Measurements from ENCODE around the gene POLR1E. TPM values are rescaled to one million over a fixed set of nuclear protein-coding genes. Genes with fewer than 3 reads are reported as not detected.

POLR1E gene
- total RNA-seq, 4 donors from 2014 or later = 16.7 to 22.3 (median 17.6) TPM

DNA sequence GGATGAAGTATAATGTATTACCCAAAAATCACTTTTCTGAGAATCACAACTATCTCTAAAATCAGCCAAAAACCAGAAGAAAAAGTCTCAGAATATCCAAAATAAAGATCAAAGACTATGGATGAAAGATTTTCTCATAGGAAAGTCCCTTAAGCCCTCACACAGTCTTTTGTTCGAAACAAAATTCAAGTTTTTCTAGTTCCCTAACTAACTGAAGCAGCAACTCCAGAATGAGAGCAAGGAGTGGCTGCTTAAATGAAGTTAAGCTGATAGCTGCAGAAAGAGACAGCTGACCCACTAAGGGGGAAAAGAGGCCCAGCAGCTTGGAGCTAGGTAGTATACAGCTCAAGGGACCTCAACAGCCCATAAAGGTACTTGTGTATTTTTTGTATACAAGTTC is 28.9 kb upstream of the POLR1E start:
- TF ChIP-seq, protein P1, sequence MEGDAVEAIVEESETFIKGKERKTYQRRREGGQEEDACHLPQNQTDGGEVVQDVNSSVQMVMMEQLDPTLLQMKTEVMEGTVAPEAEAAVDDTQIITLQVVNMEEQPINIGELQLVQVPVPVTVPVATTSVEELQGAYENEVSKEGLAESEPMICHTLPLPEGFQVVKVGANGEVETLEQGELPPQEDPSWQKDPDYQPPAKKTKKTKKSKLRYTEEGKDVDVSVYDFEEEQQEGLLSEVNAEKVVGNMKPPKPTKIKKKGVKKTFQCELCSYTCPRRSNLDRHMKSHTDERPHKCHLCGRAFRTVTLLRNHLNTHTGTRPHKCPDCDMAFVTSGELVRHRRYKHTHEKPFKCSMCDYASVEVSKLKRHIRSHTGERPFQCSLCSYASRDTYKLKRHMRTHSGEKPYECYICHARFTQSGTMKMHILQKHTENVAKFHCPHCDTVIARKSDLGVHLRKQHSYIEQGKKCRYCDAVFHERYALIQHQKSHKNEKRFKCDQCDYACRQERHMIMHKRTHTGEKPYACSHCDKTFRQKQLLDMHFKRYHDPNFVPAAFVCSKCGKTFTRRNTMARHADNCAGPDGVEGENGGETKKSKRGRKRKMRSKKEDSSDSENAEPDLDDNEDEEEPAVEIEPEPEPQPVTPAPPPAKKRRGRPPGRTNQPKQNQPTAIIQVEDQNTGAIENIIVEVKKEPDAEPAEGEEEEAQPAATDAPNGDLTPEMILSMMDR (IDR thresholded peaks at IDR 0.05 in 4 of 5, conservative IDR thresholded peaks at IDR 0.05 in 1 of 5) = no peak
- no peak for TF ChIP-seq POLR2A (IDR thresholded peaks at IDR 0.05)
- in situ Hi-C loops (cut with MboI; ENCODE audit: low sequenced_read_pairs in 4 of 4) = loop anchor here in 1 of 4 donors (25.0 kb wide), 1 partner anchor 605 kb away; the partner anchor contains the start of gene SHB
- DNase-seq (no peak), ATAC-seq (no peak)
- H3K27ac ChIP-seq = no peak overlapping the region
- H3K9me3 ChIP-seq = no peaks in the 10 kb centered on the region
- no peaks in the 10 kb centered on the region for H3K36me3 ChIP-seq
- H3K4me3 ChIP-seq = no peak overlapping the region
- intact Hi-C loops (cut with DNase I; ENCODE audit: low total_unique reads) = no loop called here
- H3K27me3 ChIP-seq = no peaks in the 10 kb centered on the region
- H3K4me1 ChIP-seq = peaks cover 13 to 34% of the 10 kb centered on the region in 2 donors

- in situ Hi-C loops (cut with MboI; ENCODE audit: low sequenced_read_pairs in 4 of 4) (loop anchor here in 2 of 4 donors (10.0 to 25.0 kb wide), 3 partner anchors 49 to 598 kb away; partner anchors contain the start of genes SHB (in 1 of the 2) and TOMM5 (in 1 of the 2)), intact Hi-C loops (cut with DNase I; ENCODE audit: low total_unique reads) (loop anchor here (2.0 to 10.0 kb wide), 2 partner anchors 41 to 339 kb away; partner anchors contain the start of genes GRHPR and ZCCHC7)
- Histone ChIP-seq H3K4me3 (peak overlapping the region; percentile 70 to 92 (median 90)), H3K9me3 (no peaks in the 10 kb centered on the region), H3K4me1 (peaks cover 26 to 27% of the 10 kb centered on the region in 2 donors), H3K27me3 (no peaks in the 10 kb centered on the region), H3K36me3 (no peaks in the 10 kb centered on the region), H3K27ac (peak overlapping the region; percentile 91 to 100 (median 97))
- ATAC-seq (no peak), DNase-seq (no peak)
- no peak for TF ChIP-seq POLR2A (IDR thresholded peaks at IDR 0.05)
- TF ChIP-seq, protein P1 (IDR thresholded peaks at IDR 0.05 in 4 of 5, conservative IDR thresholded peaks at IDR 0.05 in 1 of 5) = no peak
These were observed 21.7 kb upstream of the POLR1E start for GRCh38 chr9:37464006-37464405.

- peaks cover 26 to 27% of the 10 kb centered on the region in 2 donors for H3K4me1 ChIP-seq
- no peaks in the 10 kb centered on the region for H3K36me3 ChIP-seq
- H3K27me3 ChIP-seq = no peaks in the 10 kb centered on the region
- ATAC-seq (peak; percentile 39 to 42), DNase-seq (peak; percentile 62 to 82)
- TF ChIP-seq, protein P1 (IDR thresholded peaks at IDR 0.05 in 4 of 5, conservative IDR thresholded peaks at IDR 0.05 in 1 of 5) = no peak
- TF ChIP-seq POLR2A (IDR thresholded peaks at IDR 0.05) = peak; percentile 54 to 57
- in situ Hi-C loops (cut with MboI; ENCODE audit: low sequenced_read_pairs in 4 of 4) (loop anchor here in 2 of 4 donors (10.0 to 25.0 kb wide), 3 partner anchors 50 to 598 kb away; partner anchors contain the start of genes SHB (in 1 of the 2) and TOMM5 (in 1 of the 2)), intact Hi-C loops (cut with DNase I; ENCODE audit: low total_unique reads) (loop anchor here (1.0 to 10.0 kb wide), 5 partner anchors 21 to 633 kb away; partner anchors contain the start of genes FBXO10, GRHPR, POLR1E and ZCCHC7)
- no peaks in the 10 kb centered on the region for H3K9me3 ChIP-seq
- H3K4me3 ChIP-seq = peak overlapping the region; percentile 70 to 92 (median 90)
- peak overlapping the region; percentile 91 to 100 (median 97) for H3K27ac ChIP-seq
These were observed 21.1 kb upstream of the POLR1E start for GRCh38 chr9:37464426-37465248.

- Histone ChIP-seq H3K4me3 (peak within 1 kb of the TSS; percentile 70 to 92 (median 90)), H3K27me3 (no peaks in the 10 kb centered on the region), H3K27ac (peak within 1 kb of the TSS; percentile 91 to 100 (median 97)), H3K36me3 (no peaks in the 10 kb centered on the region), H3K4me1 (peaks cover 26 to 27% of the 10 kb centered on the region in 2 donors), H3K9me3 (no peaks in the 10 kb centered on the region)
- peak; percentile 99 for DNase-seq
- ATAC-seq = peak; percentile 92 to 94
- in situ Hi-C loops (cut with MboI; ENCODE audit: low sequenced_read_pairs in 4 of 4) (loop anchor here in 2 of 4 donors (10.0 to 25.0 kb wide), 3 partner anchors 51 to 597 kb away; partner anchors contain the start of genes SHB (in 1 of the 2) and TOMM5 (in 1 of the 2)), intact Hi-C loops (cut with DNase I; ENCODE audit: low total_unique reads) (loop anchor here (1.0 to 10.0 kb wide), 5 partner anchors 20 to 632 kb away; partner anchors contain the start of genes FBXO10, GRHPR, POLR1E and ZCCHC7)
- TF ChIP-seq, protein P1 (IDR thresholded peaks at IDR 0.05 in 4 of 5, conservative IDR thresholded peaks at IDR 0.05 in 1 of 5) = peak in 1 of 5 experiments; percentile 16
- peak; percentile 84 to 94 for TF ChIP-seq POLR2A (IDR thresholded peaks at IDR 0.05)
These were observed 20.3 kb upstream of the POLR1E start, which contains the start of gene ZBTB5 for GRCh38 chr9:37465249-37466036. Gene ZBTB5, minus strand, starts transcription at chr9:37465450. Its CDS starts 22,899 bp downstream, at chr9:37442551.
